ENCODE results near the gene ETHE1. TPM values are rescaled to one million over a fixed set of nuclear protein-coding genes. Genes with fewer than 3 reads are reported as not detected.
"Not testable (repeated sequence)": the region's sequence is repeated elsewhere in the genome, so short reads cannot be mapped to it uniquely, and the experiment has no call there.

ETHE1 gene
- total RNA-seq, 2 donors from 2014 or later: 41.7 to 70.4 TPM

DNA sequence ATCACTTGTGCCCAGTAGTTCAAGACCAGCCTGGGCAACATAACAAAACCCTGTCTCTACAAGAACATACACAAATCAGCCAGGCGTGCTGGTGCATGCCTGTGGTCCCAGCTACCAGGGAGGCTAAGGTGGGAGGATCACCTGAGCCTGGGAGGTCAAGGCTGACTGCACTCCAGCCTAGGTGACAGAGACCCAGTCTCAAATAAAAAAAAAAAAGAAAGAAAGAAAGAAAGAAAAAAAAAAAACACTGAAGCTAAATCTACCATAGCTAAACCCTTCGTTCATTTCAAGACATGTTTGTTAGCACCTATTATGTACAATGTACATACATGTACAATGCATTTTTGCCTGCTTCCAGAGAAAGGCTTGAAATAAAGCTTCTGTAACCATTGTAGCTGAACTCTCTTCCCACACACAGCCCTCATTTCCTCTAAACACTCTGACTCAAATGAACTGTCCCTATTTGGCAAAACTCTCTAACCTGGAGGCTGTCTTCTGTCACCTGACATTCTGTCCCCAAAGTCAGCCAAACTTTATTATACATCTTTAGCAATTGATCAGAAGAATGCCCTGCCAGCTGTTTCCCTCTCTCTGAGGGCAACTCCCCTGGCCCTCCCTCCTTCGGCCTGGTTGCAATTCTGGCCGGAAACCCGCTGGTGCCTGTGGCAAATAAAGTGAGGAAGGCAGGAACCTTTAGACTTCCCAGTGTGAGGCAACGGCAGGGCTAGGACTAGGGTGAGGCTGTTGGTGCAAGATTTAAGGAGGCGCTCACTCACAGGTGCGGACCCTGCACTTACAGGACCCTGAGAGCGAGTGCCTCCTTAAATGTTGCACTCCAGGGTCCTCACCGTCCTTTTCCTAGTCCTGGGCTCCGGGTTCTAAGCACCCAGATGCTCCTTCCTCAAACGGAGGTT, 1.8 kb downstream of the ETHE1 start:
- DNase-seq (ENCODE audit: low spot score): no peak

DNA sequence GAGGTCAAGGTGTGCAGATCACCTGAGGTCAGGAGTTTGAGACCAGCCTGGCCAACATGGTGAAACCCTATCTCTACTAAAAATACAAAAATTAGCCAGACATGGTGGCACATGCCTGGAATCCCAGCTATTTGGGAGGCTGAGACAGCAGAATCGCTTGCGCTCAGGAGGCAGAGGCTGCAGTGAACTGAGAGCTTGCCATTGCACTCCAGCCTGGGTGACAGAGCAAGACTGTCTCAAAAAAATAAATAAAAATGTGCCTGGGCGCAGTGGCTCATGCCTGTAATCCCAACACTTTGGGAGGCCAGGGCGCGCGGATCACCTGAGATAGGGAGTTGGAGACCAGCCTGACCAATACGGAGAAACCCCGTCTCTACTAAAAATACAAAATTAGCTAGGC, 3.3 kb downstream of the ETHE1 start:
- not testable (repeated sequence) for H3K27ac Mint-ChIP-seq; ATAC-seq; H3K4me3 Mint-ChIP-seq; DNase-seq (ENCODE audit: low spot score); H3K27me3 Mint-ChIP-seq; H3K36me3 Mint-ChIP-seq; H3K9me3 Mint-ChIP-seq
- H3K4me1 Mint-ChIP-seq (ENCODE audit: low read depth in 2 of 2): peaks cover 19 to 25% of the 10 kb centered on the region in 2 donors

More for the DNA sequence above, 1.8 kb downstream of the ETHE1 start:
- Mint-ChIP-seq H3K4me3 (peak overlapping the region; percentile 87), H3K27me3 (no peaks in the 10 kb centered on the region), H3K4me1 (ENCODE audit: low read depth in 2 of 2) (peaks cover 13 to 21% of the 10 kb centered on the region in 2 donors), H3K36me3 (no peaks in the 10 kb centered on the region), H3K9me3 (no peaks in the 10 kb centered on the region), H3K27ac (peak overlapping the region; percentile 78 to 89)
- peak; percentile 53 to 74 for ATAC-seq

DNA sequence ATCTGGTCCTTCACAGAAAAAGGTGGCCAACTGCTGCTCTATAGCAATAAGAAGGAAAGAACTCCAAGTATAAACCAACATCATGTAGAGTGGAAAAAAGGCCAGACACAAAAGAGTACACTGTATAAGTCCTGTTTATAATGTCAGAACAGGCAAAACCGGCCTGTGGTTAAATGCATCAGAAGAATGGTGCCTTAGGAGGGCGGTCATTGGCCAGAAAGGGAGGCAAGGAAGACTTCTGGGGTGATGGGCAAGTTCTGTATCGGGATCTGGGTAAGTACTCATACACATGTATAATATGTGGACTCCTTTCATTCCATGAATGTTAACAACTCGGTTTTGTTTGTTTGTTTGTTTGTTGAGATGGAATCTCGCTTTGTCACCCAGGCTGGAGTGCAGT, 4.1 kb downstream of the ETHE1 start:
- Mint-ChIP-seq H3K36me3 (no peaks in the 10 kb centered on the region), H3K27ac (peak overlapping the region in 1 of 2 donors; percentile 73), H3K27me3 (no peaks in the 10 kb centered on the region)

DNA sequence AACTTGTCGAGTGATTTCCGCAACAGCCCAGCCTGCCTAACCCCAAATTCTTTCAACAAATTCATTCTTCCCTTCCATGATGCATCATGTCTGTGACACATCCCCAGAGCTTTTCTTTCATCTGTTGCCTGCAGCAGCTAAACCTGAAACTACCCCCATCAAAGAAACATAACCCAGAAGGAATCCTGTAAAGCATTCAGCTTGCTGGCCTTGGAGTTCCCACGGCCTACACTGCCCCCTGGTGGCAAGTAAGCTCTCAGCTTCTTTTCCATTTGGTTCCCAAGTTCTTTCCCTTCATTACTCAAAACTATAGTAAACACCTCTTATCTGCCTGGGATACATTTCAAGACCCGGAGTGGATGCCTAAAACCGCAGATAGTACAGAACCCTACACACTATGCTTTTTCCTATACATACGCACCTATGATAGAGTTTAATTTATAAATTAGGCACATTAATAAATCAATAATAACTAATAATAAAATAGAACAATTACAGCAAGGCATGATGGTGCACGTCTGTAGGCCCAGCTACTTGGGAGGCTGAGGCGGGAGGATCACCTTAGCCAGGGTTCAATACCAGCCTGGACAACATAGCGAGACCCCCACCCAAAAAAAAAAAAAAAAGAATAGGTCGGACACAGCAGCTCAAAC, 7.4 kb downstream of the ETHE1 start:
- ATAC-seq (no peak), DNase-seq (ENCODE audit: low spot score) (peak; percentile 83)
- Mint-ChIP-seq H3K4me3 (no peak overlapping the region), H3K27ac (peak overlapping the region in 1 of 2 donors; percentile 13), H3K36me3 (no peaks in the 10 kb centered on the region), H3K27me3 (no peaks in the 10 kb centered on the region), H3K4me1 (ENCODE audit: low read depth in 2 of 2) (peaks cover 9 to 11% of the 10 kb centered on the region in 2 donors), H3K9me3 (no peaks in the 10 kb centered on the region)

More for the DNA sequence above, 4.1 kb downstream of the ETHE1 start:
- ATAC-seq: no peak
- H3K9me3 Mint-ChIP-seq: no peaks in the 10 kb centered on the region
- H3K4me3 Mint-ChIP-seq: no peak overlapping the region
- DNase-seq (ENCODE audit: low spot score): no peak
- peaks cover 19 to 25% of the 10 kb centered on the region in 2 donors for H3K4me1 Mint-ChIP-seq (ENCODE audit: low read depth in 2 of 2)

DNA sequence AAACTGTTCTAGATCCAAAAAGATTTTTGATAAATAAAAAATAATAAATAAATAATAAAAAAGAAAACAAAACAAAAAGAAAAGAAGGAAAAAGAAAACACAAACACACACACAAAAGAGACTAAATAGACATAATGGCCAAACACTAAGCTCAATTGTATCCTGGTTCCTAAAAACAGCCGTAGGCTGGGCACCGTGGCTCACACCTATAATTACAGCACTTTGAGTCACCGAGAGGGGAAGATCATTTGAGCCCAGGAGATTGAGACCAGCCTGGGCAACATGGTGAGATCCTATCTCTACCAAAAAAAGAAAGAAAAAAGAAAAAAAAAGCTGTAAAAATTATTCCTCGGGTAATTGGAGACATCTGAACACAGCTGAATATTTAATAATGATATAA, 8.9 kb downstream of the ETHE1 start:
- H3K27ac Mint-ChIP-seq: no peak overlapping the region
- no peaks in the 10 kb centered on the region for H3K27me3 Mint-ChIP-seq
- H3K36me3 Mint-ChIP-seq: no peaks in the 10 kb centered on the region
- peaks cover 5 to 7% of the 10 kb centered on the region in 2 donors for H3K4me1 Mint-ChIP-seq (ENCODE audit: low read depth in 2 of 2)
- no peak for DNase-seq (ENCODE audit: low spot score)
- no peaks in the 10 kb centered on the region for H3K9me3 Mint-ChIP-seq
- no peak overlapping the region for H3K4me3 Mint-ChIP-seq
- ATAC-seq: no peak

DNA sequence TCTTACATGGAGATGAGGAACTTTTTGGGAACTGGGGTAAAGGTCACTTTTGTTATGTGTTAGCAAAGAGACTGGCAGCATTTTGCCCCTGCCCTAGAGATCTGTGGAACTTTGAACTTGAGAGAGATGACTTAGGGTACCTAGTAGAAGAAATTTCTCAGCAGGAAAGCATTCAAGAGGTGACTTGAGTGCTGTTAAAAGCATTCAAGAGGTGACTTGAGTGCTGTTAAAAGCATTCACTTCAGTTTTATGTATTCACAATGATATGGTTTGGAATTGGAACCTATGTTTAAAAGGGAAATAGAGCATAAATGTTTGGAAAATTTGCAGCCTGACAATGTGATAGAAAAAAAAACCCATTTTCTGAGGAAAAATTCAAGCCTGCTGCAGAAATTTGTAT, 14.6 kb downstream of the ETHE1 start:
- H3K27ac Mint-ChIP-seq; H3K4me1 Mint-ChIP-seq (ENCODE audit: low read depth in 2 of 2); H3K4me3 Mint-ChIP-seq; DNase-seq (ENCODE audit: low spot score); H3K27me3 Mint-ChIP-seq; H3K36me3 Mint-ChIP-seq; ATAC-seq; H3K9me3 Mint-ChIP-seq: not testable (repeated sequence)

DNA sequence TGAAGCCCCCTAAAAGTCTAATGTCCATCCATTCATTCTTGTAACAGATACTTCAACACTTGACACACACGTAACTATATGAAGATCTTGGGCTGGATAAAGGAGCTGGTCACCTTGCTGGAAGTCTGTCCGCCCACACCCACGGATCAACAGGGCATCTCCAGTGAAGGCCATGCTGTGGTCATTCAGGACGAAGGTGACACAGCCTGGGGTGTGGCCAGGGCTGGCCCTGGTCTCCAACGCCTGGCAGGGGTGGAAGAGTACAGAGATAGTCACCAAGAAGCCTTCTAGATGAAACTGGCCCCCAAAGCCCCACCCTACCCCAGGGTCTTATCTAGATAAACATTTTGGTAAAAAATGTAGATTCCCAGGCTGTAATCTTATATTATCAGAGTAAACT, 15.7 kb downstream of the ETHE1 start:
- Mint-ChIP-seq H3K36me3 (peaks cover 4% of the 10 kb centered on the region), H3K27me3 (no peaks in the 10 kb centered on the region), H3K27ac (no peak overlapping the region)

DNA sequence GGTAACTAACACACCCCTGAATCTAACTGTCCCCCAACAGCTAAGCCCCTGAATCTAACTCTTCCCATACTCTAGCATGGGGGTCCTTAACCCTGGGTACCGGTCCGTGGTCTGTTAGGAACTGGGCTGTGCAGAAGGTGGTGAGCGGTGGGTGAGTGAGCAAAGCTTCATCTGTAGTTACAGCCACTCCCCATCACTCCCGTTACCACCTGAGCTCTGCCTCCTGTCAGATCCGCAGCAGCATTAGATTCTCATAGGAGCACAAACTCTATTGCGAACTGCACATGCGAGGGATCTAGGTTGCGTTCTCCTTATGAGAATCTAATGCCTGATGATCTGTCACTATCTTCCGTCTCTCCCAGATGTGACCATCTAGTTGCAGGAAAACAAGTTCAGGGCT, 16.3 kb downstream of the ETHE1 start:
- Mint-ChIP-seq H3K4me1 (ENCODE audit: low read depth in 2 of 2) (peaks cover 0 to 2% of the 10 kb centered on the region in 2 donors), H3K9me3 (no peaks in the 10 kb centered on the region), H3K36me3 (peaks cover 4% of the 10 kb centered on the region), H3K4me3 (no peak overlapping the region), H3K27me3 (no peaks in the 10 kb centered on the region), H3K27ac (no peak overlapping the region)
- DNase-seq (ENCODE audit: low spot score): no peak
- ATAC-seq: no peak

More for the DNA sequence above, 15.7 kb downstream of the ETHE1 start:
- DNase-seq (ENCODE audit: low spot score): no peak
- Mint-ChIP-seq H3K4me1 (ENCODE audit: low read depth in 2 of 2) (peaks cover 0 to 2% of the 10 kb centered on the region in 2 donors), H3K9me3 (no peaks in the 10 kb centered on the region), H3K4me3 (no peak overlapping the region)
- ATAC-seq: no peak

DNA sequence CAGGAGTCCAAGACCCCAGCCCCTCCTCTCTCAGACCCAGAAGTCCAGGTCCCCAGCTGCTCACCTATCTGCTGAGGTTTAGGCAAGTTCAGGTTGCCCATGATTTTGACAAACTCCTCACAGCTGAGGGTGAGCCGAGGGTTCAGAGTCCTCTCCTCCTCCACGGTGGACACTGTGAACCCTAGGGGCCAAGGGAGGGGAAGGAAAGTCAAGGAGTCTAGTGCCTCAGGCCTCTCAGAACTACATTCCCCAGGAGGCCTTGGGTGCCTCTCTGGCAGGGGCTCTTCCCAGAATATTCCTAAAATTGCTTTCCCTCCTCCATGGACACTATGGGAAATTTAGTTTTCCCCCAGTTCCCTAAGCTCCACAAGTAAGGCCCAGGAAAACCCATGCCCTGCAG, 19.1 kb downstream of the ETHE1 start:
- Mint-ChIP-seq H3K27ac (no peak overlapping the region), H3K36me3 (peaks cover 4% of the 10 kb centered on the region), H3K4me1 (ENCODE audit: low read depth in 2 of 2) (peaks cover 18 to 21% of the 10 kb centered on the region in 2 donors), H3K9me3 (no peaks in the 10 kb centered on the region), H3K27me3 (no peaks in the 10 kb centered on the region), H3K4me3 (no peak overlapping the region)
- no peak for ATAC-seq
- DNase-seq (ENCODE audit: low spot score): no peak

DNA sequence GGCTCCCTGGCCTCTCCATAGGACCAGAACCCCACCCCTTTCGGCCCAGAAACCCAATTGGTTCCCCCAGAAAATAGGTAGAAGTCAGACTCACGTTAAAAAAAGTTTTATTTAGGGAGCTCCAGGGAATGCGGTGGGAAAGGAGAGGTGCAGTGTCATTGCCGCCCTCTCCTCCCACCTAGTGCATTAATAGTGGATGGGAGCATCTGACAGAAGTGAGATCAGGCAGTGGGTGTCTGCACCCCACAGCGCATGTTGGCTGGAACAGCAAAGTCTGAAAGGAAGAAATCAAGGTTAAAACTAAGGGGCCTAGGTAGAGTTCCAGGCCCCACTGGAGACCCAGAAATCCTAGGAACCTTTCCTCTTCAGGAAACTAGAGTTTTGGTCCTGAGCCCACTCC, 20.4 kb downstream of the ETHE1 start:
- no peak for DNase-seq (ENCODE audit: low spot score)
- H3K27me3 Mint-ChIP-seq: no peaks in the 10 kb centered on the region
- H3K9me3 Mint-ChIP-seq: no peaks in the 10 kb centered on the region
- ATAC-seq: no peak
- H3K36me3 Mint-ChIP-seq: peaks cover 4% of the 10 kb centered on the region
- no peak overlapping the region for H3K27ac Mint-ChIP-seq
- peaks cover 19 to 24% of the 10 kb centered on the region in 2 donors for H3K4me1 Mint-ChIP-seq (ENCODE audit: low read depth in 2 of 2)
- no peak overlapping the region for H3K4me3 Mint-ChIP-seq

DNA sequence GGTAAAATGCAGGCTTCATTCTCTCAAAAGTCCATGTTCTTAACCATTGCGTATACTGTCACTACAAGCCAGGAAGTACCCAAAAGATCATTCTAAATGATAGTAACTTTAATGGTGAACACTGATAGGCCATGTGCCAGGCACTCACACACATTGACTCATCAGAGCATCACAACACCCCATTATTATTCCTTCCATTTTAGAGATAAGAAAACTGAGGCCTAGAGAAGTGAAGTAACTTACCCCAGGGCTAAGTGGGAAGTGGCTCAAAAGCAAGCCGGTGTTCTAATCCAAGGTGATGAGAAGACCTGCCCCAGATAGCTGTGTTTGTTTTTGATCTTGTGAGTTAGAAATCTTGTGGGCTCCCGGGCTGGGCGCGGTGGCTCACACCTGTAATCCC, 21.1 kb downstream of the ETHE1 start:
- DNase-seq (ENCODE audit: low spot score) (no peak), ATAC-seq (no peak)
- H3K27ac Mint-ChIP-seq: peak overlapping the region in 1 of 2 donors; percentile 47
- H3K4me1 Mint-ChIP-seq (ENCODE audit: low read depth in 2 of 2): peaks cover 20 to 24% of the 10 kb centered on the region in 2 donors
- H3K9me3 Mint-ChIP-seq: no peaks in the 10 kb centered on the region
- no peak overlapping the region for H3K4me3 Mint-ChIP-seq
- H3K27me3 Mint-ChIP-seq: no peaks in the 10 kb centered on the region
- H3K36me3 Mint-ChIP-seq: peaks cover 4% of the 10 kb centered on the region

DNA sequence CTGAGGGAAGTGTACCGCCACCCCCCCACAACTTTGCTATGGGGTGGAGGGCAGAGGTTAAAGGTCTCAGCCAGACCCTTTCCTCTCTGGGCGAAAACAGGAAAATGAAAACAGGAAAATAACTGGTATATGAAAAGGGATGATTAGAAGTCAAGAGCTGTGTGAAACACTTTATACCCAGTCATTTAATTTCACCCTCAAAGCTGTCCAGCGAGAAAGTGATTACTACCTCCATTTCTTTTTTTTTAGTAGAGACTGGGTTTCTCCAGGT, 21.9 kb downstream of the ETHE1 start:
- H3K36me3 Mint-ChIP-seq: peaks cover 4% of the 10 kb centered on the region
- no peaks in the 10 kb centered on the region for H3K27me3 Mint-ChIP-seq
- H3K9me3 Mint-ChIP-seq: no peaks in the 10 kb centered on the region
- peaks cover 22 to 24% of the 10 kb centered on the region in 2 donors for H3K4me1 Mint-ChIP-seq (ENCODE audit: low read depth in 2 of 2)
- peak overlapping the region; percentile 72 to 87 for H3K27ac Mint-ChIP-seq
- ATAC-seq: no peak
- no peak for DNase-seq (ENCODE audit: low spot score)
- H3K4me3 Mint-ChIP-seq: peak overlapping the region; percentile 94

DNA sequence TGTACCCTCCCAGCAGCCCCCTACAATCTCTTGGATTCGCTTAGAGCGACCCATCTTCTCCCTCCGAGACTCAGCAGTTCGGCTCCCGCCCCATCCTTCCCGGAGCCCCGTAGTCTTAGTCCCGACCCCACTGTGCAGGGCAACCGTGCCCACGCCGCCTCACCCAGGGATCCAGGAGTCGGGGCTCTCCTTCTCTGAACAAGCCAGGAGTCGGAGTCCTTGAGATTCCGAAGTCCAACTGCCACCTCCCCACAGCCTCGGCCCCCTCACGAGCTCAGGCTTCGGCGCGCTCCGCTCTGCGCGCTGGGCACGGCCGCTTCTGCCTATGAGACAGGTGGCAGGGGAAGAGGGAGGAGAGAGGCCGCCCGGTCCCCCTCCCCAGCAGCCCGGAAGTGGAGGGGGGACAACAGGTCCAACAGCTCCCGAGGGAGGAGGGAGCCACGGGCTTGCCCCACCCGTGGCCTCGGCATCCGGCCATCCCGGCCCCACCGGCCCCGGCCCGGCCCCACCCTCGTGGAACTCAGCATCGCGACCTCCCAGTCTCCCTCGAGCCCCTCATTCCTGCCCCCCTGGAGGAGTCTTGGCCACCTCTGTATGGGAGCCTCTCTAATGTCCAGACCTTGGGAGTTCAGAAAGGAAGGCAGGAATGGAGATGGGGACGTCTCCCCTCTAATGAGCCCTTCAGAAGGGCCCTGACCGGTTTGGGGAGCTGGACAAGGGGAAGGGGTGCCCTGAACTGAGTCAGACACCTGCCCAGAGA, 22.4 kb downstream of the ETHE1 start, which contains the start of gene PHLDB3:
Gene PHLDB3 (minus strand): TSS at position 321 of the 760 bp plus-strand sequence. CDS start 628 bp downstream, outside the sequence.
- Mint-ChIP-seq H3K36me3 (peaks cover 4% of the 10 kb centered on the region), H3K9me3 (no peaks in the 10 kb centered on the region), H3K4me3 (peak within 1 kb of the TSS; percentile 94), H3K27me3 (no peaks in the 10 kb centered on the region), H3K4me1 (ENCODE audit: low read depth in 2 of 2) (peaks cover 22 to 24% of the 10 kb centered on the region in 2 donors), H3K27ac (peak within 1 kb of the TSS; percentile 84 to 87)
- DNase-seq (ENCODE audit: low spot score) (no peak), ATAC-seq (peak; percentile 17 to 52)

All from natural killer cell treated with Interleukin-12 subunit alpha and Interleukin-12 subunit beta and Interleukin-15 and Interleukin-18, amount 100 ng/mL, for 72 hours (primary cell).